Astrocyte of the cerebellum (primary cell): Measurements from ENCODE around the gene PRODH2.

Experiments used
- DNase-seq: peaks from one replicate; pipeline ENCODE4 v3.0.0-alpha.2; 2011; ENCODE audit warnings: low read depth
- H3K4me3 ChIP-seq: 2 replicates; pipeline ENCODE4 v1.5.1; 2011; ENCODE audit warnings: mild to moderate bottlenecking, low read depth, low read length, moderate library complexity
- in situ Hi-C: cut with HindIII; loops from 2 replicates; pipeline ENCODE4 v1.10.0; 2017; ENCODE audit warnings: low sequenced_read_pairs
- TF ChIP-seq, protein P1 (sequence below): IDR thresholded peaks from 2 replicates; pipeline ENCODE4 v1.5.1; 2012; ENCODE audit warnings: low read length, low read depth, moderate library complexity, mild to moderate bottlenecking; ENCODE audit errors: missing control alignments

The PRODH2 gene, protein sequence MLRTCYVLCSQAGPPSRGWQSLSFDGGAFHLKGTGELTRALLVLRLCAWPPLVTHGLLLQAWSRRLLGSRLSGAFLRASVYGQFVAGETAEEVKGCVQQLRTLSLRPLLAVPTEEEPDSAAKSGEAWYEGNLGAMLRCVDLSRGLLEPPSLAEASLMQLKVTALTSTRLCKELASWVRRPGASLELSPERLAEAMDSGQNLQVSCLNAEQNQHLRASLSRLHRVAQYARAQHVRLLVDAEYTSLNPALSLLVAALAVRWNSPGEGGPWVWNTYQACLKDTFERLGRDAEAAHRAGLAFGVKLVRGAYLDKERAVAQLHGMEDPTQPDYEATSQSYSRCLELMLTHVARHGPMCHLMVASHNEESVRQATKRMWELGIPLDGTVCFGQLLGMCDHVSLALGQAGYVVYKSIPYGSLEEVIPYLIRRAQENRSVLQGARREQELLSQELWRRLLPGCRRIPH

GRCh38 chr19:35812220-35813042, at the start of gene PRODH2:
Gene PRODH2 (minus strand): TSS chr19:35812845. CDS start chr19:35812805, 40 bp downstream.
- in situ Hi-C loops: no loop called here
- H3K4me3 ChIP-seq: no peak within 1 kb of the TSS
- TF ChIP-seq, protein P1, sequence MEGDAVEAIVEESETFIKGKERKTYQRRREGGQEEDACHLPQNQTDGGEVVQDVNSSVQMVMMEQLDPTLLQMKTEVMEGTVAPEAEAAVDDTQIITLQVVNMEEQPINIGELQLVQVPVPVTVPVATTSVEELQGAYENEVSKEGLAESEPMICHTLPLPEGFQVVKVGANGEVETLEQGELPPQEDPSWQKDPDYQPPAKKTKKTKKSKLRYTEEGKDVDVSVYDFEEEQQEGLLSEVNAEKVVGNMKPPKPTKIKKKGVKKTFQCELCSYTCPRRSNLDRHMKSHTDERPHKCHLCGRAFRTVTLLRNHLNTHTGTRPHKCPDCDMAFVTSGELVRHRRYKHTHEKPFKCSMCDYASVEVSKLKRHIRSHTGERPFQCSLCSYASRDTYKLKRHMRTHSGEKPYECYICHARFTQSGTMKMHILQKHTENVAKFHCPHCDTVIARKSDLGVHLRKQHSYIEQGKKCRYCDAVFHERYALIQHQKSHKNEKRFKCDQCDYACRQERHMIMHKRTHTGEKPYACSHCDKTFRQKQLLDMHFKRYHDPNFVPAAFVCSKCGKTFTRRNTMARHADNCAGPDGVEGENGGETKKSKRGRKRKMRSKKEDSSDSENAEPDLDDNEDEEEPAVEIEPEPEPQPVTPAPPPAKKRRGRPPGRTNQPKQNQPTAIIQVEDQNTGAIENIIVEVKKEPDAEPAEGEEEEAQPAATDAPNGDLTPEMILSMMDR: no peak
- no peak for DNase-seq

DNA sequence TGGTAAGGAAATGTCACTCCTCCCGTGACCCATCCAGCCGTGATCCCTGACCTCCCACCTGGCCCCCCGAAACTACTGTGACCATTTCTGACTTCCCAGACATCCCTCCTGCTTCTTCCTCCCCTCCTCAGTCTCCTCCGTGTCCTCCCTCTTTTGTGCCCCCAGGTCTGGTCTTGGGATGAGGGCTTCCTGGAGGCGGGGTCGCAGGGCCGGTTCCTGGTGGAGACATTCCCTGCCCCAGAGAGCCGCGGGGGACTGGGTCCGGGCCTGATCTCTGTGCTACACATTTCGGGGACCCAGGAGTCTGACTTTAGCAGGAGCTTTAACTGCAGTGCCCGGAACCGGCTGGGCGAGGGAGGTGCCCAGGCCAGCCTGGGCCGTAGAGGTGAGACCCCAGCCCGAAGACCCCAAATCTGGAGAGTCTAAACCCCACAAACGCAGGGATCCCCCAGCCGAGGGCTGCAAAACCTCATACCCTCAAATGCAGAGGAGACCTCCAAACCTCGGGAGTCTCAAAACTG, 49.1 kb upstream of the PRODH2 start:
- H3K4me3 ChIP-seq: no peak overlapping the region
- DNase-seq: no peak
- in situ Hi-C loops: no loop called here
- TF ChIP-seq, protein P1: no peak

DNA sequence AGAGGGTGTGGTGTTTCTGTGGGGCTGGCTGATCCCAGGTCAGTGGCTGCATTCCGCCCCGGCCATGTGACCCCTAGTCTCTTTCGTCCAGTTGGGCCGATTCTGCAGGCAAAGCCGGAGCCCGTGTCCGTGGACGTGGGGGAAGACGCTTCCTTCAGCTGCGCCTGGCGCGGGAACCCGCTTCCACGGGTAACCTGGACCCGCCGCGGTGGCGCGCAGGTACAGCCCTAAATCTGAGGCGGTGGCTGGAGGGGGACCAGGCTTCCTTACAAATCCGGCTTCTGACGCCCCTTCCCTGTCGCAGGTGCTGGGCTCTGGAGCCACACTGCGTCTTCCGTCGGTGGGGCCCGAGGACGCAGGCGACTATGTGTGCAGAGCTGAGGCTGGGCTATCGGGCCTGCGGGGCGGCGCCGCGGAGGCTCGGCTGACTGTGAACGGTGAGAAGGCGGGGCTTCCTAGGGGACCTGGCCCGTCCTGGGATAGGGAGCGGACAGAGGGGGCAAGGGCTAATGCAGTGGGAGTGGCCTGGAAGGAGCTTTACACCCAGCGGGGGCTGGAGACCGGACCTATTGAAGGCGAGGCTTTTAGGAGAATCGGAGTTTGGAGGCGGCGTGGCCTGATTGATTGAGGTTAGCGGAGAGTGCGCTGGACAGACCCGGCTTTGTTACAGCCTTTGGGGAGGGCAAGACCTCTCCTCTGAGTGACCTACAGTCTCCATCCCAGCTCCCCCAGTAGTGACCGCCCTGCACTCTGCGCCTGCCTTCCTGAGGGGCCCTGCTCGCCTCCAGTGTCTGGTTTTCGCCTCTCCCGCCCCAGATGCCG, 48.4 kb upstream of the PRODH2 start:
- DNase-seq: no peak
- TF ChIP-seq, protein P1: no peak
- in situ Hi-C loops: no loop called here
- no peak overlapping the region for H3K4me3 ChIP-seq

DNA sequence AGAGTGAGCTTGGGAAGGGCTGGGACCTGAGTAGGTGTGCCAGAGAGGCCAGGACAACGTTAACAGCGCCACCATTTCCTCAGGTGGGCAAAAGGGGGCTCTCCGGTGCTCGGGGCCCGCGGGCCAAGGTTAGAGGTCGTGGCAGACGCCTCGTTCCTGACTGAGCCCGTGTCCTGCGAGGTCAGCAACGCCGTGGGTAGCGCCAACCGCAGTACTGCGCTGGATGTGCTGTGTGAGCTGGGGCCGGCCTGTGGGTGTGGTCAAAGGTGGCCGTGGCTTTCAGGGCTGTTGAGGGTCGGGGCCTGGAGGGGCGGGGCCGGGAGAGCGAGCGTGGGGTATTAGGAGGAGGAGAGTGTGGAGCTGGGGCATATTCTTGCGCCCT, 47.8 kb upstream of the PRODH2 start:
- in situ Hi-C loops: no loop called here
- DNase-seq: no peak
- no peak overlapping the region for H3K4me3 ChIP-seq
- TF ChIP-seq, protein P1: no peak

- TF ChIP-seq, protein P1: no peak
- in situ Hi-C loops: no loop called here
- DNase-seq: no peak
- no peak overlapping the region for H3K4me3 ChIP-seq
These were observed 46.8 kb upstream of the PRODH2 start for GRCh38 chr19:35859414-35859813.

- in situ Hi-C loops: no loop called here
- TF ChIP-seq, protein P1: no peak
These were observed 45.7 kb upstream of the PRODH2 start for GRCh38 chr19:35858311-35858710.

More at GRCh38 chr19:35858311-35858710, 45.7 kb upstream of the PRODH2 start:
- H3K4me3 ChIP-seq: no peak overlapping the region
- DNase-seq: no peak
